NK-92 (cell line): ENCODE measurements around the gene ARHGAP6.

Experiments
- DNase-seq: peaks from one replicate; lab custom pipeline; 2025; ENCODE audit not compliant: unreplicated experiment; lab: John Stamatoyannopoulos, UW

ARHGAP6 gene

DNA sequence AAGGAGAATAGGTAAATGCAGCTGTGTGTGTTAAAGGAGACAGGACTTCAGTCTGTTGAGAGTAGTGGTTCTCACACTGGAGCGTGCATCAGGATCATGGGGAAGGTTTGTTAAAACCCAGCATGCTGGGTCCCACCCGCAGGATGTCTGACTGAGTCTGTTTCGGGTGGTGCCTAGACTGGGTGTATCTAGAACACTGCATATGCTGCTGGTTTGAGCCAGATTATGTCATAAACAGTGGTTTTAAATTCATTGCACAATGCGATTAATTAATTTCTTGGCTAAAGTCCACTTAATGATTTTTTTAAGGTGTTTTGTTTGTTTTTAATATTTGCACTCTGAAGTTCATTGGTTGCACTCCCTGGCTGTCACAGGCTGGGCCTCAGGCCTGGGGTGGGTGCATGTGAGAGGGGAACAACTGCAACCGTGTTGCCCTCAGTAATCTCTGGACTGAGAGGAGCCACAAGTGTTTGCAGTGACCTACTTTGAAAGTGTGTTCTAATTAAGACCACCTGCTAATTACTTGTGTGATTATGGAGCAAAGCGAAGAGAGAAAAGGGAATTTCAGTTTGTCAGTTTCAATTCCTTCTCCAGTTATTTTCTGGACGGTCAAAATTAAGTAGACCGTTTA, 546.3 kb downstream of the ARHGAP6 start:
- DNase-seq = no peak

- no peak for DNase-seq
Observed at GRCh38 chrX:11117745-11118144, 548.0 kb downstream of the ARHGAP6 start.

- no peak for DNase-seq
Observed at GRCh38 chrX:11113731-11114130, 552.0 kb downstream of the ARHGAP6 start.

GRCh38 chrX:11111947-11112346, 553.8 kb downstream of the ARHGAP6 start:
- DNase-seq = no peak

DNA sequence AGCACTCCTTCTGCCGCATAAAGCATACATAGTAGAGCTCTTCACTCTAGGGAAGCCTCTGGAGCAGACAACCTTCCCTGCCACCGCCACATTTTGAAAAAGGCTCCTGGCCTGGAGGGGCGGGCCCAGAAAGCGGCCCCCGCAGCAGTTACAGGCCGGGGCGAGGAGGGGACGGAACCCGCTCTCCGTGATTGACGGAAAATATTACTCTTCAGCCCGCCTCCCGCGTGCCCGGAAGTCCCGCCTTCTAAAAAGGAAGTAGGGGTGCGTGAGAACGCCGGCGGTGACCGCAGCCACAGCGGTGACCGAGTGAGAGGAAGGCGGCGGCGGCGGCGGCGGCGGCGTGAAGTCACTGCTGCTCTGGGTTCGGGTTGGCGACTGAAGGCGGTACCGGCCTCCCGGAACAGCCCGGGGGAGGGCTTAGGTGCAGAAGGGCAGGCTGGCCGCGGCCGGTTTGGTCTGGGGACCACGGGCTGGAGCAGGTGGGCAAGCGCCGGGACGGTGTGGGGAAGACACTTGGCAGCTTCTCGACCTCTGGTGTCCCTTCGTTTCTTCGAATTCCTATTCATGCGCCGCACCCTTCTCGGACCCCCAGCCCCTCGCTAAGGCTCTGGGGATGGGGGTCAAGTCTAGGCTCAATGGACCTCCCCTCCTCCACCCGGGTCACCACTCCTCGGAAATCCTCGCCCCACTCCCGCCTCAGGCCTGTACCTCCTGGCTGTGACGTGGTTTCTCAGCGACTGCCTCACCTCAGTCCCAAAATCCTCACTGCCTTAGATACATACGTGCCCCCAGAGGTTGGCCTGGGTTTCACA, 554.5 kb downstream of the ARHGAP6 start, which contains the start of gene HCCS:
HCCS (plus strand) TSS at position 296 of the 815 bp plus-strand sequence. CDS start 729 bp downstream, outside the sequence.
- DNase-seq = peak; percentile 4

DNA sequence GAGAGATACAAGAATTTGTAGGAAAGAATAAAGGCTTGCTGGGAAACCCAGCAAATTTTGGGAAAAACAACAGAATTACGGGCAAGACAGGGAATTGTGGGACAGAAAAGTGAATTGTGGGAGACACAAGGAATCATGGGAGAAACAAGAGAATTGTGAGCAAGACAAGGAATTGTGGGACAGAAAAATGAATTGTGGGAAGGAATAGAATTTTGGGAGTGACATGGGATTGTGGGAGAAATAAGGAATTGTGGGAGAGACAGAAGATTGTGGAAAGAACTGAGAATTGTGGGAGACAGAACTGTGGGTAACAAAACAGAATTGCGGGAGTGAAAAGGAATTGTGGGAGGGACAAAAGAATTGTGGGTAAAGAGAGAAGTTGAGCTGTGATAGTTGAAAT, 555.8 kb downstream of the ARHGAP6 start:
- DNase-seq = no peak

GRCh38 chrX:11108253-11108941, 557.3 kb downstream of the ARHGAP6 start:
- no peak for DNase-seq

- DNase-seq = no peak
Observed at GRCh38 chrX:11105080-11105479, 560.6 kb downstream of the ARHGAP6 start.

- no peak for DNase-seq
Observed at GRCh38 chrX:11103751-11104150, 562.0 kb downstream of the ARHGAP6 start.

GRCh38 chrX:11103006-11103405, 562.7 kb downstream of the ARHGAP6 start:
- no peak for DNase-seq

GRCh38 chrX:11100281-11101035, 565.3 kb downstream of the ARHGAP6 start:
- DNase-seq = no peak

- no peak for DNase-seq
Observed at GRCh38 chrX:11099465-11099864, 566.3 kb downstream of the ARHGAP6 start.

GRCh38 chrX:11097933-11098332, 567.8 kb downstream of the ARHGAP6 start:
- DNase-seq = no peak

GRCh38 chrX:11089802-11090201, 575.9 kb downstream of the ARHGAP6 start:
- DNase-seq = no peak
